Stimulated activated CD8-positive, alpha-beta memory T cell treated with anti-CD3 and anti-CD28 coated beads, Interleukin-15, amount 100 ng/mL, for 1 hour (primary cell): ENCODE results near the gene RALBP1.
"Not testable (repeated sequence)": the region's sequence is repeated elsewhere in the genome, so short reads cannot be mapped to it uniquely, and the experiment has no call there.

Experiments used
- DNase-seq: peaks from one replicate; pipeline ENCODE4 v3.0.0-alpha.2; 2020; ENCODE audit warnings: low read depth

The RALBP1 gene

GRCh38 chr18:9474983-9475642 is at the start of gene RALBP1:
Gene RALBP1, plus strand, starts transcription at chr18:9475513. Its CDS starts 37,533 bp downstream, at chr18:9513046.
- peak; percentile 96 for DNase-seq

GRCh38 chr18:9426753-9427152 is 48.6 kb upstream of the RALBP1 start:
- DNase-seq = no peak

GRCh38 chr18:9428301-9428706 is 47.0 kb upstream of the RALBP1 start:
- no peak for DNase-seq

GRCh38 chr18:9428862-9429661 is 46.3 kb upstream of the RALBP1 start:
- DNase-seq = no peak

- no peak for DNase-seq
Measured at GRCh38 chr18:9429662-9429993, 45.7 kb upstream of the RALBP1 start.

- not testable (repeated sequence) for DNase-seq
Measured at GRCh38 chr18:9430315-9430714, 45.0 kb upstream of the RALBP1 start.

- DNase-seq = no peak
Measured at GRCh38 chr18:9431296-9431695, 44.0 kb upstream of the RALBP1 start.

- not testable (repeated sequence) for DNase-seq
Measured at GRCh38 chr18:9433122-9433521, 42.2 kb upstream of the RALBP1 start.

- no peak for DNase-seq
Measured at GRCh38 chr18:9433671-9434121, 41.6 kb upstream of the RALBP1 start.

- no peak for DNase-seq
Measured at GRCh38 chr18:9434122-9434701, 41.1 kb upstream of the RALBP1 start.

- no peak for DNase-seq
Measured at GRCh38 chr18:9435041-9435440, 40.3 kb upstream of the RALBP1 start.

- no peak for DNase-seq
Measured at GRCh38 chr18:9436206-9436929, 38.9 kb upstream of the RALBP1 start.

- DNase-seq = no peak
Measured at GRCh38 chr18:9437021-9437437, 38.3 kb upstream of the RALBP1 start.

- no peak for DNase-seq
Measured at GRCh38 chr18:9437672-9438071, 37.6 kb upstream of the RALBP1 start.

GRCh38 chr18:9441061-9441460 is 34.3 kb upstream of the RALBP1 start:
- no peak for DNase-seq

GRCh38 chr18:9444549-9444948 is 30.8 kb upstream of the RALBP1 start:
- no peak for DNase-seq

GRCh38 chr18:9446839-9447238 is 28.5 kb upstream of the RALBP1 start:
- DNase-seq = no peak

- DNase-seq = no peak
Measured at GRCh38 chr18:9447334-9447733, 28.0 kb upstream of the RALBP1 start.

GRCh38 chr18:9449600-9450414 is 25.5 kb upstream of the RALBP1 start:
- no peak for DNase-seq

- not testable (repeated sequence) for DNase-seq
Measured at GRCh38 chr18:9450920-9451319, 24.4 kb upstream of the RALBP1 start.

- DNase-seq = no peak
Measured at GRCh38 chr18:9453283-9453682, 22.0 kb upstream of the RALBP1 start.
